Cardiac muscle cell (in vitro differentiated cells and primary cell): ENCODE data around the gene PPP1R27. TPM values are rescaled to one million over a fixed set of nuclear protein-coding genes. Genes with fewer than 3 reads are reported as not detected.

ENCODE experiments used
- DNase-seq, 2 donors: peaks; one replicate each; pipeline versions ENCODE4 v3.0.0 to v3.0.0-alpha.2; 2010 to 2017; ENCODE audit warnings: low read depth in 1 of 2, low spot score in 1 of 2
- H3K27ac ChIP-seq: fragments of 200-600 bp; sonication (generic); 2 replicates; pipeline ENCODE4 v1.5.1; 2016
- H3K27me3 ChIP-seq: fragments of 200-600 bp; sonication (generic); 2 replicates; pipeline ENCODE4 v1.6.0; 2016; ENCODE audit warnings: control low read depth
- H3K36me3 ChIP-seq: fragments of 200-600 bp; sonication (generic); 2 replicates; pipeline ENCODE4 v1.5.1; 2016; ENCODE audit warnings: control low read depth
- H3K4me1 ChIP-seq: fragments of 200-600 bp; sonication (generic); 2 replicates; pipeline ENCODE4 v1.8.1; 2017; ENCODE audit warnings: low read depth, mild to moderate bottlenecking, mixed run types
- H3K4me3 ChIP-seq: fragments of 200-600 bp; sonication (generic); 2 replicates; pipeline ENCODE4 v1.5.1; 2016; ENCODE audit warnings: mild to moderate bottlenecking
- H3K9me3 ChIP-seq: fragments of 200-600 bp; sonication (generic); 2 replicates; pipeline ENCODE4 v1.5.1; 2017; ENCODE audit warnings: low read depth, mild to moderate bottlenecking, control low read depth
- CTCF ChIP-seq: IDR thresholded peaks from 2 replicates; pipeline ENCODE4 v1.5.1; 2012; ENCODE audit warnings: low read depth, mild to moderate bottlenecking, low read length
- polyA plus RNA-seq: library from polyadenylated mRNA; unstranded; fragments of >200 nt; fragmentation: Nextera tagmentation; extraction: Ambion mirVana; gene quantifications from 2 replicates; pipeline ENCODE4 v1.2.1, GENCODE V29; 2016
- total RNA-seq: library from RNA; depleted of rRNA; stranded (reverse); fragments of >200 nt; gene quantifications from 2 replicates; pipeline ENCODE4 v1.2.3, GENCODE V29; 2016

Gene PPP1R27
- total and polyA plus RNA-seq, 2 experiments from 2014 or later, result not detected

- no peak for TF ChIP-seq CTCF
- Histone ChIP-seq H3K27ac (peak overlapping the region; percentile 90), H3K27me3 (no peaks in the 10 kb centered on the region), H3K4me3 (no peak overlapping the region), H3K36me3 (no peaks in the 10 kb centered on the region), H3K9me3 (no peaks in the 10 kb centered on the region), H3K4me1 (peaks cover 9% of the 10 kb centered on the region)
- no peak for DNase-seq
Observed at GRCh38 chr17:81822996-81823819, 11.6 kb downstream of the PPP1R27 start.

GRCh38 chr17:81822312-81822637, 12.6 kb downstream of the PPP1R27 start:
- Histone ChIP-seq H3K36me3 (no peaks in the 10 kb centered on the region), H3K9me3 (no peaks in the 10 kb centered on the region), H3K4me1 (peaks cover 9% of the 10 kb centered on the region), H3K27me3 (no peaks in the 10 kb centered on the region), H3K27ac (peak overlapping the region; percentile 90), H3K4me3 (no peak overlapping the region)
- DNase-seq, result no peak
- TF ChIP-seq CTCF, result no peak

GRCh38 chr17:81821603-81822311, 13.1 kb downstream of the PPP1R27 start:
- H3K27ac ChIP-seq, result peak overlapping the region; percentile 90
- peak; percentile 58 to 69 for DNase-seq
- H3K27me3 ChIP-seq, result no peaks in the 10 kb centered on the region
- peak; percentile 46 for TF ChIP-seq CTCF
- H3K4me3 ChIP-seq, result no peak overlapping the region
- H3K36me3 ChIP-seq, result no peaks in the 10 kb centered on the region
- no peaks in the 10 kb centered on the region for H3K9me3 ChIP-seq
- H3K4me1 ChIP-seq, result peaks cover 9% of the 10 kb centered on the region

GRCh38 chr17:81821147-81821546, 13.7 kb downstream of the PPP1R27 start:
- Histone ChIP-seq H3K4me3 (no peak overlapping the region), H3K27ac (peak overlapping the region; percentile 90), H3K9me3 (no peaks in the 10 kb centered on the region), H3K4me1 (peaks cover 9% of the 10 kb centered on the region), H3K27me3 (no peaks in the 10 kb centered on the region), H3K36me3 (no peaks in the 10 kb centered on the region)
- no peak for DNase-seq
- no peak for TF ChIP-seq CTCF

- H3K4me3 ChIP-seq, result no peak overlapping the region
- peaks cover 13% of the 10 kb centered on the region for H3K4me1 ChIP-seq
Observed at GRCh38 chr17:81819708-81820107, 15.1 kb downstream of the PPP1R27 start.

More at GRCh38 chr17:81819708-81820107, 15.1 kb downstream of the PPP1R27 start:
- TF ChIP-seq CTCF, result no peak
- no peaks in the 10 kb centered on the region for H3K27me3 ChIP-seq
- H3K9me3 ChIP-seq, result no peaks in the 10 kb centered on the region
- no peak for DNase-seq
- no peak overlapping the region for H3K27ac ChIP-seq
- H3K36me3 ChIP-seq, result no peaks in the 10 kb centered on the region
